Upper lobe of left lung (tissue), 4 donors: ENCODE results near the gene C3orf20.

Experiments
- CTCF ChIP-seq, 6 experiments: fragments of 450-650 bp in 4 of 6; fragments of 200-600 bp in 2 of 6; sonication (generic) in 2 of 6; IDR thresholded peaks; one replicate each; pipeline ENCODE4 v1.5.1; 2016 to 2019; ENCODE audit warnings: antibody characterized with exemption in 6 of 6
- POLR2A ChIP-seq, 4 donors: fragments of 450-650 bp; IDR thresholded peaks; one replicate each; pipeline ENCODE4 v1.5.1; 2016 to 2017; ENCODE audit warnings: antibody characterized with exemption in 4 of 4, mild to moderate bottlenecking in 2 of 4

DNA sequence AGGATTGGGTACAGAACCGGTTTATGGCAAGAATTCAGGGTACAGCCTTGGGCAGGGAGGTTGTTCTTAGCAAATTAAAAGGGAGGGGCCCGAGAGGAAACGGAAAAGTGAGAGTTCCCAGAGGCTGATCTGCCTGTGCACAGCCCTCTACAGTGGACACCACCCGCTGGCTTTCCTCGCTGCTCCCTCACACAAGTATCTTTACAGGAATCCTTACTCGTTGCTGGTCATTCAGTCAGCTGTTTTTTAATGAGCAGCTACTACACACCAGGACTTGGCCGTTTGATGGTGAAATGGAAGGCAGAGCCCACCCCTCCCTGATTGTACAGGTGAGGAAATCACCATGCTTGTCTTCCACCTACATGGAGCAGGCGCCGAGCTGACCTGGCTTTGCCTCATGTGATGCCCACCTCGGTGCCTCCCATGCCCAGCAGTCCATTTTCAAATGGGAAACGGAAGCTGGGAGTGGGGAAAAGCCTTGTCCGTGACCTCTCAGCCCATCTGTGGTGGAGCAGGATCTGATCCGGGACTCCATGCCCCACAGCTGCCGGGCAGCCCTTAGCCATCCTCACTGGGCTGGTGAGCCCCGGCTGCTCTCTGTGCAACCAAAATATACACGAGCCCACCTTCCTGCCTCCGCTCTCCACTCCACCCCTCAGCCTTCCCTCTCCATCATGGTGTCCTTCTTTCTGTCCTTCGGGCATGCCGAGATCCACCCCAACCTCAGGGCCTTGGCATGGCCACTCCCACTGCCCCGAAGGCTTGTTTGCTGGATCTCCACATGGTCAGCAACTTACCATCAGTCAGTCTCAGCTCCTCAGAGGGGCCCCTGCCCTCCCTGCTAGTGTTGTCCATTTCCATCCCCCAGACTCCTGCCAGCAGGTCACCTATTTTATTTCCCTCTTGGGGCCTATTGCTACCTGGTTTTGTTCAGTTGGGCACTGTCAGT is 110.5 kb downstream of the C3orf20 start:
- TF ChIP-seq CTCF (IDR thresholded peaks at IDR 0.05) (no peak), POLR2A (IDR thresholded peaks at IDR 0.05) (no peak)
